SK-N-SH (cell line): ENCODE data around the gene TTC7B. TPM values are rescaled to one million over a fixed set of nuclear protein-coding genes. Genes with fewer than 3 reads are reported as not detected.

ENCODE experiments used
- CTCF ChIA-PET: fragments of 300-600, 350-600 bp; formaldehyde crosslinking; extraction: SDS; loops from one replicate; lab custom pipeline; 2021; lab: Yijun Ruan, JAX
- POLR2A ChIA-PET: fragments of 350-600 bp; sonication (Branson Sonifier 250); formaldehyde crosslinking; extraction: SDS; loops from one replicate; lab custom pipeline; 2020; ENCODE audit warnings: antibody characterized with exemption, inconsistent platforms; lab: Yijun Ruan, JAX
- DNase-seq: peaks from one replicate; pipeline ENCODE4 v3.0.0; 2012
- H2AFZ ChIP-seq: fragments of 200-600 bp; sonication (generic); 2 replicates; pipeline ENCODE4 v1.8.1; 2016; ENCODE audit warnings: antibody characterized with exemption, mild to moderate bottlenecking, low read depth
- H3F3A ChIP-seq: fragments of 200-600 bp; sonication (generic); replicated peaks from 2 replicates; pipeline ENCODE3; 2016; ENCODE audit warnings: antibody characterized with exemption, mild to moderate bottlenecking; ENCODE audit not compliant: insufficient read depth
- H3K27ac ChIP-seq, 2 experiments: fragments of 200-500 bp in 1 of 2; fragments of 200-600 bp in 1 of 2; sonication (Bioruptor generic) in 1 of 2; sonication (generic), shearing (Covaris generic) in 1 of 2; 2 replicates each; pipeline versions ENCODE4 v1.5.1 to v1.6.1; 2014 to 2016; ENCODE audit warnings: low read depth in 2 of 2, inconsistent platforms in 1 of 2, low read length in 1 of 2, mild to moderate bottlenecking in 1 of 2, mixed read lengths in 1 of 2
- H3K27me3 ChIP-seq: fragments of 200-600 bp; sonication (generic), shearing (Covaris generic); 2 replicates; pipeline ENCODE4 v1.6.1; 2016; ENCODE audit warnings: mixed run types; ENCODE audit not compliant: insufficient read depth
- H3K36me3 ChIP-seq, 2 experiments: fragments of 200-500 bp in 1 of 2; fragments of 200-600 bp in 1 of 2; sonication (Bioruptor generic) in 1 of 2; sonication (generic) in 1 of 2; replicated peaks in 1 of 2; 2 replicates each; pipeline versions ENCODE3 to v1.5.1; 2014 to 2016; ENCODE audit warnings: low read length in 1 of 2, mild to moderate bottlenecking in 1 of 2; ENCODE audit not compliant: insufficient read depth in 2 of 2, control insufficient read depth in 1 of 2
- H3K4me1 ChIP-seq, 2 experiments: fragments of 200-500 bp in 1 of 2; fragments of 200-600 bp in 1 of 2; sonication (Bioruptor generic) in 1 of 2; sonication (generic), shearing (Covaris generic) in 1 of 2; 2 replicates each; pipeline versions ENCODE4 v1.5.1 to v1.6.1; 2014 to 2016; ENCODE audit warnings: low read depth in 1 of 2, low read length in 1 of 2, mixed run types in 1 of 2; ENCODE audit not compliant: insufficient read depth in 2 of 2, control insufficient read depth in 1 of 2
- H3K4me2 ChIP-seq: fragments of 200-600 bp; sonication (generic), shearing (Covaris generic); 2 replicates; pipeline ENCODE4 v1.6.1; 2017; ENCODE audit warnings: mixed run types
- H3K4me3 ChIP-seq, 2 experiments: fragments of 200-500 bp in 1 of 2; fragments of 200-600 bp in 1 of 2; sonication (Bioruptor generic) in 1 of 2; sonication (generic), shearing (Covaris generic) in 1 of 2; 2 replicates each; pipeline versions ENCODE4 v1.5.1 to v1.8.1; 2014 to 2016; ENCODE audit warnings: low read depth in 2 of 2, inconsistent platforms in 1 of 2, low read length in 1 of 2, mild to moderate bottlenecking in 1 of 2, mixed read lengths in 1 of 2, moderate library complexity in 1 of 2
- H3K79me2 ChIP-seq: fragments of 200-600 bp; sonication (generic); 2 replicates; pipeline ENCODE4 v1.8.1; 2017; ENCODE audit warnings: mild to moderate bottlenecking; ENCODE audit not compliant: insufficient read depth
- H3K9ac ChIP-seq: fragments of 200-600 bp; sonication (generic); 2 replicates; pipeline ENCODE4 v1.6.1; 2017; ENCODE audit warnings: mixed run types
- H3K9me2 ChIP-seq: fragments of 200-600 bp; sonication (generic); 2 replicates; pipeline ENCODE4 v1.6.1; 2017; ENCODE audit warnings: mixed run types
- H3K9me3 ChIP-seq: fragments of 200-600 bp; sonication (generic); 2 replicates; pipeline ENCODE4 v1.6.1; 2017; ENCODE audit warnings: mixed run types, mild to moderate bottlenecking, moderate library complexity
- H4K20me1 ChIP-seq: fragments of 200-600 bp; sonication (generic); 2 replicates; pipeline ENCODE4 v1.6.1; 2017; ENCODE audit warnings: mild to moderate bottlenecking, mixed run types; ENCODE audit not compliant: insufficient read depth
- FOSL2 ChIP-seq: IDR thresholded peaks from 2 replicates; pipeline ENCODE4 v1.4.0; 2012; ENCODE audit warnings: low read depth, mild to moderate bottlenecking, moderate library complexity, borderline replicate concordance
- FOXM1 ChIP-seq: IDR thresholded peaks from 2 replicates; pipeline ENCODE4 v1.4.0; 2012; ENCODE audit warnings: low read depth, mild to moderate bottlenecking
- MXI1 ChIP-seq: IDR thresholded peaks from 2 replicates; pipeline ENCODE4 v1.6.1; 2012; ENCODE audit warnings: mild to moderate bottlenecking, low read depth, low read length, improper control_type of control experiment
- NFIC ChIP-seq: IDR thresholded peaks from 2 replicates; pipeline ENCODE4 v1.4.0; 2012; ENCODE audit warnings: borderline replicate concordance
- NRF1 ChIP-seq: IDR thresholded peaks from 2 replicates; pipeline ENCODE4 v1.6.1; 2012; ENCODE audit warnings: low read depth, mild to moderate bottlenecking, low read length
- RAD21 ChIP-seq: IDR thresholded peaks from 2 replicates; pipeline ENCODE4 v1.6.1; 2012; ENCODE audit warnings: mild to moderate bottlenecking, low read length
- RCOR1 ChIP-seq: fragments of 150-350 bp; IDR thresholded peaks from 2 replicates; pipeline ENCODE4 v1.6.1; 2017; ENCODE audit warnings: antibody characterized with exemption, low read length
- SMC3 ChIP-seq: IDR thresholded peaks from 2 replicates; pipeline ENCODE4 v1.6.1; 2012; ENCODE audit warnings: low read depth, low read length, improper control_type of control experiment
- TCF12 ChIP-seq: IDR thresholded peaks from 2 replicates; pipeline ENCODE4 v1.4.0; 2012
- TEAD4 ChIP-seq: IDR thresholded peaks from 2 replicates; pipeline ENCODE4 v1.4.0; 2012; ENCODE audit warnings: mild to moderate bottlenecking, borderline replicate concordance; ENCODE audit not compliant: insufficient read depth
- YY1 ChIP-seq: IDR thresholded peaks from 2 replicates; pipeline ENCODE4 v1.4.0; 2012; ENCODE audit warnings: low read depth, mild to moderate bottlenecking
- WGBS: methylation state at CpG from one replicate; pipeline ENCODE4 v1.1.6; 2017; ENCODE audit warnings: low lambda C conversion rate; 5-methylcytosine and 5-hydroxymethylcytosine counted together
- polyA plus RNA-seq, 3 experiments: library from polyadenylated mRNA; depleted of rRNA; stranded (reverse); fragments of >200 nt; gene quantifications; 2 replicates each; pipeline ENCODE4 v1.2.3, GENCODE V29; 2012
- TF ChIP-seq, protein P1 (sequence below): IDR thresholded peaks from 2 replicates; pipeline ENCODE4 v1.4.0; 2012; ENCODE audit warnings: low read depth
- TF ChIP-seq, protein P2 (sequence below): fragments of 200-600 bp; sonication (generic); IDR thresholded peaks from 2 replicates; pipeline ENCODE4 v1.6.1; 2017; ENCODE audit warnings: antibody characterized with exemption, mild to moderate bottlenecking, moderate library complexity

Gene TTC7B
- polyA plus RNA-seq, 1 of the 3 experiments (the other 2 are of a cell fraction): 43.1 TPM

DNA sequence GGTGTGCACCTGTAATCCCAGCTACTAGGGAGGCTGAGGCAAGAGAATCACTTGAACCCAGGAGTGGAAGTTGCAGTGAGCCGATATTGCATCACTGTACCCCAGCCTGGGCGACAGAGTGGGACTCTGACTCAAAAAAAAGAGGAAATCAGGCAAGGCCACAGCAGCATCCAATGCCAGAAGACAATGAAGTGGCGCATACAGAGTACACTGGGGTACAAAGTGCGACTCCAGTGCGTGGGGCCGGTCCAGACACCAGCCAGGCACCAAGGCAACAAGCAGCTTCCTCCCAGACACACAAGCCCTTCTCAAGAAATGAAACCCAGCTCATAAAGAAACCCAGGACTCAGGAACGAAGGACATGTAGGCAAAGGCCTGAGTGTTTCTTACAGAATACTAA, 28.2 kb downstream of the TTC7B start:
- Histone ChIP-seq H3K4me2 (no peak overlapping the region), H3K27ac (no peak overlapping the region), H3K27me3 (no peaks in the 10 kb centered on the region)
- no peak for DNase-seq
- no peak for TF ChIP-seq TEAD4
- TF ChIP-seq SMC3: no peak
- no peak for TF ChIP-seq MXI1
- TF ChIP-seq, protein P1, sequence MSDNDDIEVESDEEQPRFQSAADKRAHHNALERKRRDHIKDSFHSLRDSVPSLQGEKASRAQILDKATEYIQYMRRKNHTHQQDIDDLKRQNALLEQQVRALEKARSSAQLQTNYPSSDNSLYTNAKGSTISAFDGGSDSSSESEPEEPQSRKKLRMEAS: no peak
- TF ChIP-seq FOXM1: no peak
- TF ChIP-seq, all 33 proteins: peak for 0
- Histone ChIP-seq H3K4me1 (peaks cover 0 to 9% of the 10 kb centered on the region in 2 experiments; a peak in 1 of 4 replicates), H3K9me3 (no peaks in the 10 kb centered on the region), H3K79me2 (peaks cover 10% of the 10 kb centered on the region), H3F3A (no peaks in the 10 kb centered on the region), H3K36me3 (no peaks in the 10 kb centered on the region), H3K4me3 (no peak overlapping the region), H3K9me2 (no peaks in the 10 kb centered on the region), H3K9ac (no peak overlapping the region), H2AFZ (no peak overlapping the region), H4K20me1 (no peaks in the 10 kb centered on the region)
- WGBS: 98% methylated on average over 7 of the region's 7 CpGs
- CTCF ChIA-PET: interaction anchor here (0.7 to 0.8 kb wide), 2 partner anchors 39 to 103 kb away, joined by 3 read pairs; no protein-coding TSS in a partner anchor
- POLR2A ChIA-PET: interaction anchor here (1.1 kb wide), 1 partner anchor 9 kb away, joined by 3 read pairs; no protein-coding TSS in a partner anchor

GRCh38 chr14:90785876-90786450, 30.3 kb downstream of the TTC7B start:
- H3K36me3 ChIP-seq: no peaks in the 10 kb centered on the region
- H3K4me2 ChIP-seq: no peak overlapping the region
- H3K9ac ChIP-seq: no peak overlapping the region
- no peaks in the 10 kb centered on the region for H3F3A ChIP-seq
- no peaks in the 10 kb centered on the region for H3K9me3 ChIP-seq
- DNase-seq: no peak
- peaks cover 0 to 2% of the 10 kb centered on the region in 2 experiments; a peak in 1 of 4 replicates for H3K4me1 ChIP-seq
- ChIA-PET CTCF (interaction anchor here (1.0 to 3.9 kb wide), 4 partner anchors 9 to 27 kb away, joined by 3 to 15 read pairs (median 10); no protein-coding TSS in a partner anchor), POLR2A (no interaction called here)
- no peaks in the 10 kb centered on the region for H3K9me2 ChIP-seq
- 98% methylated on average over 9 of the region's 15 CpGs for WGBS
- no peak overlapping the region for H3K4me3 ChIP-seq
- TF ChIP-seq FOXM1 (no peak), SMC3 (no peak), NFIC (no peak)
- H3K27ac ChIP-seq: no peak overlapping the region
- H3K27me3 ChIP-seq: no peaks in the 10 kb centered on the region
- H4K20me1 ChIP-seq: no peaks in the 10 kb centered on the region
- H3K79me2 ChIP-seq: peaks cover 7% of the 10 kb centered on the region; the same call in 1 of the 2 replicates
- no peak overlapping the region for H2AFZ ChIP-seq

DNA sequence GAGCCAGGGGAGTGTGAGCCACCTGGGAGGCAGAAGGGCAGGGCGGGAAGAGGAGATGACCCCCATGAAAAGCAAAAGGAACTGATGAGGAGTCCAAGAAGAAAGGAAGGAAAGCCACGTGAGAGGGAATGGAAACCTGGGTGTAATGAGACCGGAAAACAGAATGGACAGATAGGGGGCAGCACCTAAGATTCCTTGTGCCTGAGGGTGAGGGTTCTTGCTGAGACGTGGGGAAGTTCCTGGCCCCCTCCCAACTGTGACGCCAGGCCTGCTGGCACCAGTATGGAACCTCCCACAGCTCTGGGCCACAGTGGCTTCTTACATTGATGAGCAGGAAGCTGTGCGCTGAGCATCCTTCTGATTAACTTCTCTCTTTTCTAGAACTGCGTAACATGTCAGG, 30.8 kb downstream of the TTC7B start:
- no peak for DNase-seq
- CTCF ChIA-PET: interaction anchor here (1.0 to 3.9 kb wide), 5 partner anchors 9 to 27 kb away, joined by 3 to 15 read pairs (median 8); no protein-coding TSS in a partner anchor
- Histone ChIP-seq H2AFZ (no peak overlapping the region), H4K20me1 (no peaks in the 10 kb centered on the region), H3K27ac (no peak overlapping the region), H3K79me2 (peaks cover 5% of the 10 kb centered on the region; the same call in 1 of the 2 replicates), H3K4me1 (peaks cover 0 to 2% of the 10 kb centered on the region in 2 experiments; a peak in 1 of 4 replicates), H3K36me3 (no peaks in the 10 kb centered on the region), H3K4me3 (no peak overlapping the region), H3K9me2 (no peaks in the 10 kb centered on the region), H3K9ac (no peak overlapping the region), H3K9me3 (no peaks in the 10 kb centered on the region), H3K27me3 (no peaks in the 10 kb centered on the region), H3F3A (no peaks in the 10 kb centered on the region), H3K4me2 (no peak overlapping the region)
- POLR2A ChIA-PET: no interaction called here
- WGBS: 89% methylated on average over 6 of the region's 7 CpGs
- TF ChIP-seq RAD21: no peak
- no peak for TF ChIP-seq NRF1
- TF ChIP-seq RCOR1: no peak
- TF ChIP-seq, protein P2, sequence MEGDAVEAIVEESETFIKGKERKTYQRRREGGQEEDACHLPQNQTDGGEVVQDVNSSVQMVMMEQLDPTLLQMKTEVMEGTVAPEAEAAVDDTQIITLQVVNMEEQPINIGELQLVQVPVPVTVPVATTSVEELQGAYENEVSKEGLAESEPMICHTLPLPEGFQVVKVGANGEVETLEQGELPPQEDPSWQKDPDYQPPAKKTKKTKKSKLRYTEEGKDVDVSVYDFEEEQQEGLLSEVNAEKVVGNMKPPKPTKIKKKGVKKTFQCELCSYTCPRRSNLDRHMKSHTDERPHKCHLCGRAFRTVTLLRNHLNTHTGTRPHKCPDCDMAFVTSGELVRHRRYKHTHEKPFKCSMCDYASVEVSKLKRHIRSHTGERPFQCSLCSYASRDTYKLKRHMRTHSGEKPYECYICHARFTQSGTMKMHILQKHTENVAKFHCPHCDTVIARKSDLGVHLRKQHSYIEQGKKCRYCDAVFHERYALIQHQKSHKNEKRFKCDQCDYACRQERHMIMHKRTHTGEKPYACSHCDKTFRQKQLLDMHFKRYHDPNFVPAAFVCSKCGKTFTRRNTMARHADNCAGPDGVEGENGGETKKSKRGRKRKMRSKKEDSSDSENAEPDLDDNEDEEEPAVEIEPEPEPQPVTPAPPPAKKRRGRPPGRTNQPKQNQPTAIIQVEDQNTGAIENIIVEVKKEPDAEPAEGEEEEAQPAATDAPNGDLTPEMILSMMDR: peak; percentile 42
- no peak for TF ChIP-seq FOSL2
- TF ChIP-seq TCF12: no peak
- TF ChIP-seq YY1: no peak
